ENCODE measurements around the gene RTP5. TPM values are rescaled to one million over a fixed set of nuclear protein-coding genes. Genes with fewer than 3 reads are reported as not detected.
"Not testable (repeated sequence)": the region's sequence is repeated elsewhere in the genome, so short reads cannot be mapped to it uniquely, and the experiment has no call there.

Gene RTP5
- total and polyA plus RNA-seq, 11 donors: not detected

DNA sequence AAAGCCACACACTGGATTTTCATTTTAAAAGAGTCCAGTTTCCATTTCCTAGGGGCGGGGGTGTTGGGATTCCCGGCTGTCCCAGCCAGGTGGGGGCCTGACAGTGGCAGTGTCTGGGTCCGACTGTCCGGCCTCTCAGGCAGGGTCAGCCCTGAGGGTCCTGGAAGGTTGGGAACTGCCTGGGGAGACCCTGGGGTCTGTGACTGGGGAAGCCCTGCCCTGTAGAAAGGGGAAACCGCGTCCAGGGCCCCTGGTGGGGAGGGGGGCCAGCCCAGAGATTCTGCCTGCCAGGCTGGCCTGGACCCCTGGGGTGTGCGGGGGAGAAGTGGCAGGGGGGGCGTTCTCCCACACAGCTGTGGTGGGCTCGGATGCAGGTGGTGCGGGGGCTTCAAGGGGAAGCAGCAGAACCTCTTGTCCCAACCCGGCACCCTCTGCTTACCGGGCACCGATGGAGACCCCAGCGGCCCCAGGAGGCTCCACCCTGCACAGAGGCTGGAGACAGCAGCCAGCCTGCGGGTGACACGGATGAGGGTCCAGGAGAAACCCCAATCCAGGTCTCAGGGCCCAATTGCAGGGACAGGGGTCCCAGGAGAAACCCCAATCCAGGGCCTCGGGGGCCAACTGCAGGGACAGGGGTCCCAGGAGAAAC lies 4.9 kb downstream of the RTP5 start:
- peak in 1 of 5 donors; percentile 51 for DNase-seq
- no peaks in the 10 kb centered on the region for H3K36me3 ChIP-seq
- peaks cover 0 to 3% (median 0%) of the 10 kb centered on the region in 12 donors for H3K4me1 ChIP-seq
- TF ChIP-seq POLR2A (IDR thresholded peaks at IDR 0.05): no peak
- TF ChIP-seq, protein P1, sequence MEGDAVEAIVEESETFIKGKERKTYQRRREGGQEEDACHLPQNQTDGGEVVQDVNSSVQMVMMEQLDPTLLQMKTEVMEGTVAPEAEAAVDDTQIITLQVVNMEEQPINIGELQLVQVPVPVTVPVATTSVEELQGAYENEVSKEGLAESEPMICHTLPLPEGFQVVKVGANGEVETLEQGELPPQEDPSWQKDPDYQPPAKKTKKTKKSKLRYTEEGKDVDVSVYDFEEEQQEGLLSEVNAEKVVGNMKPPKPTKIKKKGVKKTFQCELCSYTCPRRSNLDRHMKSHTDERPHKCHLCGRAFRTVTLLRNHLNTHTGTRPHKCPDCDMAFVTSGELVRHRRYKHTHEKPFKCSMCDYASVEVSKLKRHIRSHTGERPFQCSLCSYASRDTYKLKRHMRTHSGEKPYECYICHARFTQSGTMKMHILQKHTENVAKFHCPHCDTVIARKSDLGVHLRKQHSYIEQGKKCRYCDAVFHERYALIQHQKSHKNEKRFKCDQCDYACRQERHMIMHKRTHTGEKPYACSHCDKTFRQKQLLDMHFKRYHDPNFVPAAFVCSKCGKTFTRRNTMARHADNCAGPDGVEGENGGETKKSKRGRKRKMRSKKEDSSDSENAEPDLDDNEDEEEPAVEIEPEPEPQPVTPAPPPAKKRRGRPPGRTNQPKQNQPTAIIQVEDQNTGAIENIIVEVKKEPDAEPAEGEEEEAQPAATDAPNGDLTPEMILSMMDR (IDR thresholded peaks at IDR 0.05): no peak
- peaks cover 0 to 7% (median 0%) of the 10 kb centered on the region in 9 donors for H3K27me3 ChIP-seq
- no peak overlapping the region for H3K27ac ChIP-seq
- 92 to 98% (median 96%) methylated on average over 10 to 17 of the region's 17 CpGs for WGBS, 4 donors
- intact Hi-C loops (cut with DNase I): loop anchor here in 2 of 10 donors (10.0 kb wide), 2 partner anchors 140 to 170 kb away; partner anchors contain the start of genes D2HGDH (in 1 of the 2) and ING5 (in 1 of the 2)
- peaks cover 0 to 8% (median 0%) of the 10 kb centered on the region in 12 donors for H3K9me3 ChIP-seq
- H3K4me3 ChIP-seq: no peak overlapping the region
- no peak for ATAC-seq

DNA sequence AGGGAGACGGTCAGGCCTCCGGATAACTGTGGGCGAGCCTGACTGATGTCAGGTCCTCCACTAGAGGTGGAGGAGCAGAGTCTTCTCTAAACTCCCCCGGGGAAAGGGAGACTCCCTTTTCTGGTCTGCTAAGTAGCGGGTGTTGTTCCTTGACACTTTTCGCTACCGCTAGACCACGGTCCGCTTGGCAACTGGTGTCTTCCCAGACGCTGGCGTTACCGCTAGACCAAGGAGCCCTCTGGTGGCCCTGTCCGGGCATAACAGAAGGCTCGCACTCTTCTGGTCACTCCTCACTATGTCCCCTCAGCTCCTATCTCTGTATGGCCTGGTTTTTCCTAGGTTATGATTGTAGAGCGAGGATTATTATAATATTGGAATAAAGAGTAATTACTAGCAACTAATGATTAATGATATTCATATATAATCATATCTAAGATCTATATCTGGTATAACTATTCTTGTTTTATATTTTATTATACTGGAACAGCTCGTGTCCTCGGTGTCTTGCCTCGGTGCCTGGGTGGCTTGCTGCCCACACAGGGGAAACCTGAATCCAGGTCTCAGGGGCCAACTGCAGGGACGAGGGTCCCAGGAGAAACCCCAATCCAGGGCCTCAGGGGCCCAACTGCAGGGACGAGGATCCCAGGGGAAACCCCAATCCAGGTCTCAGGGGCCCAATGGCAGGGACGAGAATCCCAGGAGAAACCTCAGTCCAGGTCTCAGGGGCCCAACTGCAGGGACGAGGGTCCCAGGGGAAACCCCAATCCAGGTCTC lies 6.4 kb downstream of the RTP5 start:
- peak in 3 of 5 donors; percentile 61 to 72 (median 66) for DNase-seq
- not testable (repeated sequence) for H3K27me3 ChIP-seq, H3K4me1 ChIP-seq, H3K4me3 ChIP-seq, H3K27ac ChIP-seq, H3K9me3 ChIP-seq, ATAC-seq, H3K36me3 ChIP-seq
- intact Hi-C loops (cut with DNase I): loop anchor here in 8 of 10 donors (5.0 to 10.0 kb wide), 5 partner anchors 139 to 171 kb away; partner anchors contain the start of genes D2HGDH (in 2 of the 8) and ING5 (in 1 of the 8)
- WGBS, 4 donors: 47 to 55% (median 51%) methylated on average over 17 to 22 of the region's 22 CpGs
- TF ChIP-seq, protein P1 (IDR thresholded peaks at IDR 0.05): peak in 10 of 12 donors; percentile 22 to 62 (median 42)

DNA sequence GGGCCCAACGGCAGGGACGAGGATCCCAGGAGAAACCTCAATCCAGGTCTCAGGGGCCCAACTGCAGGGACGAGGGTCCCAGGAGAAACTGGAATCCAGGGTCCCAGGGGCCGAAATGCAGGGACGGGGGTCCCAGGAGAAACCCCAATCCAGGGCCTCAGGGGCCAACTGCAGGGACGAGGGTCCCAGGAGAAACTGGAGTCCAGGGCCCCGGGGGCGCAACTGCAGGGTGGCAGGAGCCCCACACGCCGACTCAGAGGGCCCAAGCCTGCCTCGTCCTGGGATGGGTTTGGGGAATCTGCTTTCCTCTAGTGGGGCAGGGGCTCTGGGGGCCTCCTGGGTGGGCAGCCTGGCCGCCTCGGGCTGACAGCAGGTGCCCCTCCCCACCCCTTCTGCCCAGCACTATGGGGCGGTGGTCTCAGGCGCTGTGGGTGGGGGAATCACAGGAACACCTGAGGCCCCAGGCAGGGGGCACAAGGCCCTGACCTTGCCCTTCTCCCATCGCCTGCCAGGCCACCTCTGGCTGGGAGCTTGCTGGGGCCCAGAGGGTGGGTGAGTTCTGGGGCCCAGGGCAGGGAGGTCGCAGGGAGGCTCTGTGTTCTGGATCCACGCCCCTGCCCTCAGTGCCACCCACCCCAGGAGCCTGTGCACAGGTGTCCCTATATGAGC lies 7.1 kb downstream of the RTP5 start:
- 80 to 92% (median 84%) methylated on average over 11 to 18 of the region's 18 CpGs for WGBS, 4 donors
- H3K4me1 ChIP-seq: peaks cover 0 to 12% (median 3%) of the 10 kb centered on the region in 12 donors
- H3K36me3 ChIP-seq: no peaks in the 10 kb centered on the region
- no peak overlapping the region for H3K4me3 ChIP-seq
- no peak for TF ChIP-seq POLR2A (IDR thresholded peaks at IDR 0.05)
- TF ChIP-seq, protein P1 (IDR thresholded peaks at IDR 0.05): no peak
- peaks cover 0 to 8% (median 0%) of the 10 kb centered on the region in 12 donors for H3K9me3 ChIP-seq
- DNase-seq: peak in 1 of 5 donors; percentile 58
- H3K27me3 ChIP-seq: no peaks in the 10 kb centered on the region
- ATAC-seq: no peak
- intact Hi-C loops (cut with DNase I): loop anchor here in 8 of 10 donors (5.0 to 10.0 kb wide), 5 partner anchors 139 to 172 kb away; partner anchors contain the start of genes D2HGDH (in 2 of the 8) and ING5 (in 1 of the 8)
- no peak overlapping the region for H3K27ac ChIP-seq

Measured in heart left ventricle (tissue), 16 donors.